ENCODE results near the gene CSN2. TPM values are rescaled to one million over a fixed set of nuclear protein-coding genes. Genes with fewer than 3 reads are reported as not detected.

Gene CSN2
- total RNA-seq (2012; rRNA removed) (not detected in 2 replicates), polyA plus RNA-seq (2012; rRNA removed) (not detected in 2 replicates), Bru-seq, nascent RNA (not detected), BruChase-seq, experiment 1, labeled RNA remaining after a 6-hour chase (not detected), BruChase-seq, experiment 2, labeled RNA remaining after a 2-hour chase (not detected)
- polyA plus RNA-seq (2012; cell fraction: cytosol; rRNA removed), result not detected in 2 replicates
- polyA plus RNA-seq (2012; cell fraction: nucleus; rRNA removed; ENCODE audit: low replicate concordance), result not detected in 2 replicates
- long read RNA-seq, result 0 reads

- no peak within 1 kb of the TSS for H3K18ac ChIP-seq (ENCODE audit: low read depth, low read length)
- H3K4me2 ChIP-seq (ENCODE audit: low read depth, low read length), result no peak within 1 kb of the TSS
- in situ Hi-C loops (cut with MboI; ENCODE audit: low sequenced_read_pairs) (no loop called here), dilution Hi-C loops (cut with HindIII; ENCODE audit: low sequenced_read_pairs, unreplicated experiment) (no loop called here), intact Hi-C loops (cut with micrococcal nuclease) (no loop called here)
- no peak within 1 kb of the TSS for H2AK5ac ChIP-seq (ENCODE audit: low read depth, low read length)
- no peak within 1 kb of the TSS for H3K14ac ChIP-seq (replicated peaks; ENCODE audit: low read depth, low read length)
- H3K4me1 ChIP-seq (ENCODE audit: control insufficient read depth, insufficient read depth, low read length), result no peaks in the 10 kb centered on the region
- H4K20me1 ChIP-seq (ENCODE audit: insufficient read depth, low read length), result no peaks in the 10 kb centered on the region
- H2AK9ac ChIP-seq (replicated peaks; ENCODE audit: low read depth, low read length, poor library complexity), result no peak within 1 kb of the TSS
- H3K9ac ChIP-seq (ENCODE audit: low read depth, low read length), result no peak within 1 kb of the TSS
- DNase-seq, result no peak
- ATAC-seq (ENCODE audit: low read depth), result no peak
- no peaks in the 10 kb centered on the region for H3K9me1 ChIP-seq (ENCODE audit: insufficient read depth, low read length)
- H2BK5ac ChIP-seq (ENCODE audit: low read depth, low read length, poor library complexity, severe bottlenecking), result no peak within 1 kb of the TSS
- no CpG with 5 or more reads among the region's 2 CpGs for WGBS, 2 experiments (ENCODE audit: extremely low coverage in 2 of 2, insufficient read length in 1 of 2)
- no peak within 1 kb of the TSS for H4K8ac ChIP-seq (ENCODE audit: low read depth in 2 of 2, low read length in 2 of 2)
- TF ChIP-seq BHLHE40 (IDR thresholded peaks at IDR 0.05; ENCODE audit: low read depth, low read length) (no peak), ELK1 (IDR thresholded peaks at IDR 0.05; ENCODE audit: borderline replicate concordance, low read depth, low read length) (no peak)
- no peak within 1 kb of the TSS for H2BK120ac ChIP-seq (ENCODE audit: low read depth, low read length)
- H3K4me3 ChIP-seq (ENCODE audit: insufficient read depth, low read depth, low read length), result no peak within 1 kb of the TSS
- H3K56ac ChIP-seq (ENCODE audit: extremely low read depth, insufficient read depth, low read length), result no peak within 1 kb of the TSS
- no peak within 1 kb of the TSS for H2AFZ ChIP-seq (replicated peaks; ENCODE audit: low read length, poor library complexity)
- no TSS peak for BruUV-seq (replicated peaks)
- no peak within 1 kb of the TSS for H3K27ac ChIP-seq (ENCODE audit: insufficient read depth, low read length)
- H4K91ac ChIP-seq (ENCODE audit: insufficient read depth, low read depth, low read length), result no peak within 1 kb of the TSS
- no peak within 1 kb of the TSS for H2BK20ac ChIP-seq (ENCODE audit: low read depth, low read length)
- ChIA-PET CTCF (interaction anchor here (0.9 kb wide), 1 partner anchor 11 kb away, joined by 3 read pairs; no protein-coding TSS in a partner anchor), POLR2A (ENCODE audit: unreplicated experiment) (no interaction called here)
- H3K27me3 ChIP-seq (ENCODE audit: control insufficient read depth, insufficient read depth, low read length), result no peaks in the 10 kb centered on the region
- H3K23ac ChIP-seq (ENCODE audit: low read depth, low read length), result no peak within 1 kb of the TSS
- no peaks in the 10 kb centered on the region for H3K36me3 ChIP-seq (ENCODE audit: control insufficient read depth, insufficient read depth, low read length)
- H3K9me3 ChIP-seq (ENCODE audit: control insufficient read depth, insufficient read depth, low read length), result no peaks in the 10 kb centered on the region
- H2BK15ac ChIP-seq (ENCODE audit: low read depth, low read length), result no peak within 1 kb of the TSS
- no peak within 1 kb of the TSS for H4K5ac ChIP-seq (ENCODE audit: low read depth, low read length)
- H3K79me1 ChIP-seq (ENCODE audit: low read depth in 1 of 2, low read length in 2 of 2), result no peaks in the 10 kb centered on the region
- H3K4ac ChIP-seq (ENCODE audit: low read depth, low read length), result no peak within 1 kb of the TSS
Observed at GRCh38 chr4:69965628-69966027, at the start of gene CSN2. Gene CSN2 (minus strand): TSS chr4:69965728. CDS start chr4:69960995, 4,733 bp downstream.
